HL-60 (cell line): ENCODE data around the gene ACR.

ENCODE experiments used
- DNase-seq, 2 experiments: peaks; one replicate each; pipeline ENCODE4 v3.0.0-alpha.2; 2010 to 2020; ENCODE audit warnings: low read depth in 1 of 2, low spot score in 1 of 2
- H3K27ac ChIP-seq: fragments of 250-450 bp; sonication (Bioruptor Pico); replicated peaks from 2 replicates; pipeline ENCODE4 v1.5.1; 2020; ENCODE audit warnings: mild to moderate bottlenecking, moderate library complexity
- H3K27me3 ChIP-seq: fragments of 250-450 bp; sonication (Bioruptor Pico); 2 replicates; pipeline ENCODE4 v1.5.1; 2021; ENCODE audit warnings: mild to moderate bottlenecking, moderate library complexity; ENCODE audit not compliant: insufficient read depth, poor library complexity, severe bottlenecking
- H3K4me3 ChIP-seq: replicated peaks from 2 replicates; pipeline ENCODE4 v1.5.1; 2011; ENCODE audit warnings: mild to moderate bottlenecking, control low read depth, low read length; ENCODE audit not compliant: insufficient read depth
- CTCF ChIP-seq: IDR thresholded peaks from one replicate; pipeline ENCODE4 v1.5.1; 2011; ENCODE audit warnings: low read length, control low read depth, inconsistent platforms; ENCODE audit not compliant: insufficient read depth
- GABPA ChIP-seq: IDR thresholded peaks from 2 replicates; pipeline ENCODE4 v1.6.1; 2012; ENCODE audit warnings: low read depth
- POLR2AphosphoS5 ChIP-seq: IDR thresholded peaks from 2 replicates; pipeline ENCODE4 v1.6.1; 2012; ENCODE audit warnings: low read depth
- REST ChIP-seq: IDR thresholded peaks from 2 replicates; pipeline ENCODE4 v1.6.1; 2012; ENCODE audit warnings: low read depth; ENCODE audit not compliant: insufficient replicate concordance
- SPI1 ChIP-seq: IDR thresholded peaks from 2 replicates; pipeline ENCODE4 v1.6.1; 2012; ENCODE audit warnings: low read depth, mild to moderate bottlenecking, borderline replicate concordance

ACR gene

GRCh38 chr22:50715776-50716175 lies 22.2 kb upstream of the ACR start:
- no peaks in the 10 kb centered on the region for H3K27me3 ChIP-seq

GRCh38 chr22:50716290-50717024 lies 21.5 kb upstream of the ACR start:
- TF ChIP-seq SPI1: no peak
- TF ChIP-seq POLR2AphosphoS5: no peak
- no peak for TF ChIP-seq GABPA
- TF ChIP-seq REST: no peak
- no peak for TF ChIP-seq CTCF
- Histone ChIP-seq H3K4me3 (no peak overlapping the region), H3K27me3 (no peaks in the 10 kb centered on the region), H3K27ac (no peak overlapping the region)
- no peak for DNase-seq

More at GRCh38 chr22:50715776-50716175, 22.2 kb upstream of the ACR start:
- TF ChIP-seq GABPA (no peak), POLR2AphosphoS5 (no peak), CTCF (no peak), SPI1 (no peak), REST (no peak)
- Histone ChIP-seq H3K27ac (no peak overlapping the region), H3K4me3 (no peak overlapping the region)
- no peak for DNase-seq

GRCh38 chr22:50717709-50718351 lies 20.2 kb upstream of the ACR start:
- no peak overlapping the region for H3K4me3 ChIP-seq
- DNase-seq: no peak
- TF ChIP-seq POLR2AphosphoS5 (no peak), REST (no peak), GABPA (no peak), SPI1 (no peak), CTCF (no peak)
- no peak overlapping the region for H3K27ac ChIP-seq
- no peaks in the 10 kb centered on the region for H3K27me3 ChIP-seq
